ENCODE measurements around the gene RPL41. TPM values are rescaled to one million over a fixed set of nuclear protein-coding genes. Genes with fewer than 3 reads are reported as not detected.

Gene RPL41
- total RNA-seq, 1 experiment from 2014 or later: 4,637 TPM

DNA sequence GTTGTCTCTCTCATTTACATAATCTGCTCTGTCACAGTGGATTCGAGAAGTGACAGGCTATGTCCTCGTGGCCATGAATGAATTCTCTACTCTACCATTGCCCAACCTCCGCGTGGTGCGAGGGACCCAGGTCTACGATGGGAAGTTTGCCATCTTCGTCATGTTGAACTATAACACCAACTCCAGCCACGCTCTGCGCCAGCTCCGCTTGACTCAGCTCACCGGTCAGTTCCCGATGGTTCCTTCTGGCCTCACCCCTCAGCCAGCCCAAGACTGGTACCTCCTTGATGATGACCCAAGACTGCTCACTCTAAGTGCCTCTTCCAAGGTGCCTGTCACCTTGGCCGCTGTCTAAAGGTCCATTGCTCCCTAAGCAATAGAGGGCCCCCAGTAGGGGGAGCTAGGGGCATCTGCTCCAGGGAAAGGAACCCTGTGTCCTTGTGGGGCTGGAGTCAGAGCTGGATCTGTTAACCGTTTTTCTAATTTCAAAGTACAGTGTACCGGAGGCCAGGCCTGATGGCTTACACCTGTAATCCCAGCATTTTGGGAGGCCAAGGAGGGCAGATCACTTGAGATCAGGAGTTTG is 31.4 kb upstream of the RPL41 start:
- Histone ChIP-seq H3K27ac (ENCODE audit: insufficient read length, low read depth, low read length) (no peak overlapping the region), H3T11ph (ENCODE audit: low read length) (no peak overlapping the region), H2BK12ac (ENCODE audit: insufficient read length, low read depth, low read length) (no peak overlapping the region), H3K56ac (ENCODE audit: insufficient read length, low read depth, low read length) (no peak overlapping the region), H4K5ac (ENCODE audit: insufficient read length, low read depth, low read length) (no peak overlapping the region), H2BK5ac (ENCODE audit: insufficient read length, low read length) (no peak overlapping the region), H2AFZ (ENCODE audit: low read length) (no peak overlapping the region), H3K4me2 (ENCODE audit: insufficient read depth, insufficient read length, low read length) (no peak overlapping the region), H2AK5ac (ENCODE audit: insufficient read length, low read length) (no peak overlapping the region), H3K27me3 (ENCODE audit: insufficient read depth, low read length) (no peaks in the 10 kb centered on the region; the same call in 1 of the 2 replicates), H3K23me2 (ENCODE audit: insufficient read length, low read depth, low read length, poor library complexity, severe bottlenecking) (peaks cover 8% of the 10 kb centered on the region), H3K4ac (ENCODE audit: low read depth, low read length) (no peak overlapping the region), H3K14ac (ENCODE audit: insufficient read depth, low read length) (no peak overlapping the region), H2BK120ac (ENCODE audit: low read depth, low read length, poor library complexity, severe bottlenecking) (no peak overlapping the region), H3K18ac (ENCODE audit: insufficient read length, low read depth, low read length) (no peak overlapping the region), H3K9ac (ENCODE audit: extremely low read depth, insufficient read length, low read length) (no peak overlapping the region), H4K8ac (replicated peaks; ENCODE audit: insufficient read length, low read depth, low read length) (no peak overlapping the region), H3K4me1 (ENCODE audit: insufficient read depth, low read length) (0 out of 2 replicates have a peak, but pooled peaks cover 4% of the 10 kb centered on the region), H3K23ac (ENCODE audit: insufficient read length, low read depth, low read length) (no peak overlapping the region), H4K20me1 (ENCODE audit: control insufficient read depth, insufficient read depth, insufficient read length) (no peaks in the 10 kb centered on the region), H3K9me3 (ENCODE audit: control insufficient read depth, low read depth, low read length) (no peaks in the 10 kb centered on the region), H3K79me1 (ENCODE audit: insufficient read depth, low read depth, low read length, poor library complexity, severe bottlenecking) (no peaks in the 10 kb centered on the region), H2BK15ac (ENCODE audit: low read depth, low read length) (no peak overlapping the region), H4K91ac (ENCODE audit: insufficient read length, low read depth, low read length) (no peak overlapping the region), H3K79me2 (ENCODE audit: insufficient read depth, low read length) (peaks cover 7% of the 10 kb centered on the region; the same call in 1 of the 2 replicates), H2BK20ac (ENCODE audit: low read depth, low read length, poor library complexity, severe bottlenecking) (no peak overlapping the region)
- Mint-ChIP-seq H3K4me3 (peak overlapping the region in 1 of 2 experiments; percentile 40; a peak in 1 of 5 replicates), H3K9me3 (no peaks in the 10 kb centered on the region), H3K4me1 (peaks cover 14 to 18% of the 10 kb centered on the region in 2 experiments), H3K27ac (peak overlapping the region in 1 of 3 experiments; percentile 42; a peak in 2 of 7 replicates), H3K27me3 (ENCODE audit: low read depth) (no peaks in the 10 kb centered on the region), H3K36me3 (ENCODE audit: insufficient read depth in 1 of 3, low read depth in 3 of 3) (peaks cover 30 to 63% (median 60%) of the 10 kb centered on the region in 3 experiments)
- whole genome bisulfite sequencing (ENCODE audit: extremely low coverage, insufficient read length, low lambda C conversion rate): no CpG with 5 or more reads among the region's 15 CpGs
- TF ChIP-seq, protein P1, sequence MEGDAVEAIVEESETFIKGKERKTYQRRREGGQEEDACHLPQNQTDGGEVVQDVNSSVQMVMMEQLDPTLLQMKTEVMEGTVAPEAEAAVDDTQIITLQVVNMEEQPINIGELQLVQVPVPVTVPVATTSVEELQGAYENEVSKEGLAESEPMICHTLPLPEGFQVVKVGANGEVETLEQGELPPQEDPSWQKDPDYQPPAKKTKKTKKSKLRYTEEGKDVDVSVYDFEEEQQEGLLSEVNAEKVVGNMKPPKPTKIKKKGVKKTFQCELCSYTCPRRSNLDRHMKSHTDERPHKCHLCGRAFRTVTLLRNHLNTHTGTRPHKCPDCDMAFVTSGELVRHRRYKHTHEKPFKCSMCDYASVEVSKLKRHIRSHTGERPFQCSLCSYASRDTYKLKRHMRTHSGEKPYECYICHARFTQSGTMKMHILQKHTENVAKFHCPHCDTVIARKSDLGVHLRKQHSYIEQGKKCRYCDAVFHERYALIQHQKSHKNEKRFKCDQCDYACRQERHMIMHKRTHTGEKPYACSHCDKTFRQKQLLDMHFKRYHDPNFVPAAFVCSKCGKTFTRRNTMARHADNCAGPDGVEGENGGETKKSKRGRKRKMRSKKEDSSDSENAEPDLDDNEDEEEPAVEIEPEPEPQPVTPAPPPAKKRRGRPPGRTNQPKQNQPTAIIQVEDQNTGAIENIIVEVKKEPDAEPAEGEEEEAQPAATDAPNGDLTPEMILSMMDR (conservative IDR thresholded peaks at IDR 0.05): peak; percentile 79
- DNase-seq: peak; percentile 76
